Caco-2 (cell line): ENCODE measurements around the gene LPCAT1. TPM values are rescaled to one million over a fixed set of nuclear protein-coding genes. Genes with fewer than 3 reads are reported as not detected.

Experiments
- BruUV-seq: library from RNA; stranded (reverse); fragments of 400-500 nt; replicated peaks from 2 replicates; lab custom pipeline; 2021; lab: Mats Ljungman, UMichigan
- CTCF ChIA-PET: fragments of 300-600 bp; sonication (Branson Sonifier 250); formaldehyde crosslinking; loops from one replicate; lab custom pipeline; 2022; ENCODE audit warnings: antibody characterized with exemption; lab: Charles Lee
- POLR2A ChIA-PET: fragments of 300-600 bp; sonication (Branson Sonifier 250); formaldehyde crosslinking; loops from one replicate; lab custom pipeline; 2022; ENCODE audit warnings: antibody characterized with exemption; lab: Charles Lee
- DNase-seq, 2 experiments: peaks; one replicate each; pipeline versions ENCODE4 v3.0.0 to v3.0.0-alpha.2; 2020 to 2022
- H3K27me3 ChIP-seq: replicated peaks from 2 replicates; pipeline ENCODE4 v1.6.0; 2011; ENCODE audit warnings: low read length; ENCODE audit not compliant: control insufficient read depth, insufficient read depth
- H3K36me3 ChIP-seq: 2 replicates; pipeline ENCODE4 v1.5.1; 2011; ENCODE audit warnings: low read length; ENCODE audit not compliant: control insufficient read depth, insufficient read depth
- H3K4me1 ChIP-seq: fragments of 250-450 bp; sonication (Bioruptor Pico); 2 replicates; pipeline ENCODE4 v1.5.1; 2020; ENCODE audit warnings: mild to moderate bottlenecking
- H3K4me3 ChIP-seq: 2 replicates; pipeline ENCODE4 v1.5.1; 2011; ENCODE audit warnings: low read depth, mild to moderate bottlenecking, control low read depth, low read length
- H3K9me3 ChIP-seq: fragments of 250-450 bp; sonication (Bioruptor Pico); 2 replicates; pipeline ENCODE4 v1.5.1; 2020; ENCODE audit warnings: mild to moderate bottlenecking, moderate library complexity
- H3K27ac Mint-ChIP-seq: one replicate; pipeline ENCODE4 v1.8.0; 2022; ENCODE audit warnings: mixed read lengths; ENCODE audit not compliant: unreplicated experiment
- H3K27me3 Mint-ChIP-seq: one replicate; pipeline ENCODE4 v1.8.0; 2022; ENCODE audit warnings: mixed read lengths; ENCODE audit not compliant: insufficient read depth, unreplicated experiment
- H3K36me3 Mint-ChIP-seq: one replicate; pipeline ENCODE4 v1.8.0; 2022; ENCODE audit warnings: mild to moderate bottlenecking, mixed read lengths; ENCODE audit not compliant: insufficient read depth, unreplicated experiment
- H3K4me1 Mint-ChIP-seq: one replicate; pipeline ENCODE4 v1.8.0; 2022; ENCODE audit warnings: low read depth, mixed read lengths; ENCODE audit not compliant: unreplicated experiment
- H3K4me3 Mint-ChIP-seq: one replicate; pipeline ENCODE4 v1.8.0; 2022; ENCODE audit warnings: mild to moderate bottlenecking, moderate library complexity, mixed read lengths; ENCODE audit not compliant: unreplicated experiment
- H3K9me3 Mint-ChIP-seq: one replicate; pipeline ENCODE4 v1.8.0; 2022; ENCODE audit warnings: mixed read lengths; ENCODE audit not compliant: unreplicated experiment
- intact Hi-C: fragments of 100-400 bp; cut with micrococcal nuclease; formaldehyde crosslinking; loops from one replicate; pipeline ENCODE4 v1.10.0; 2022; ENCODE audit not compliant: unreplicated experiment
- total RNA-seq: library from RNA; stranded (reverse); gene quantifications from 2 replicates; pipeline ENCODE4 v1.2.3, GENCODE V29; 2022
- TF ChIP-seq, protein P1 (sequence below), 2 experiments: fragments of 200-600 bp in 1 of 2; IDR thresholded peaks; 1 replicate in 1 of 2; 2 replicates in 1 of 2; pipeline versions ENCODE4 v1.5.1 to v1.8.0; 2011 to 2022; ENCODE audit warnings: antibody characterized with exemption in 1 of 2, control low read depth in 1 of 2, inconsistent platforms in 1 of 2, low read depth in 1 of 2, low read length in 1 of 2, mild to moderate bottlenecking in 1 of 2, moderate library complexity in 1 of 2; ENCODE audit not compliant: insufficient read depth in 1 of 2, severe bottlenecking in 1 of 2, unreplicated experiment in 1 of 2

LPCAT1 gene
- total RNA-seq, 1 experiment from 2014 or later = 52.8 TPM

DNA sequence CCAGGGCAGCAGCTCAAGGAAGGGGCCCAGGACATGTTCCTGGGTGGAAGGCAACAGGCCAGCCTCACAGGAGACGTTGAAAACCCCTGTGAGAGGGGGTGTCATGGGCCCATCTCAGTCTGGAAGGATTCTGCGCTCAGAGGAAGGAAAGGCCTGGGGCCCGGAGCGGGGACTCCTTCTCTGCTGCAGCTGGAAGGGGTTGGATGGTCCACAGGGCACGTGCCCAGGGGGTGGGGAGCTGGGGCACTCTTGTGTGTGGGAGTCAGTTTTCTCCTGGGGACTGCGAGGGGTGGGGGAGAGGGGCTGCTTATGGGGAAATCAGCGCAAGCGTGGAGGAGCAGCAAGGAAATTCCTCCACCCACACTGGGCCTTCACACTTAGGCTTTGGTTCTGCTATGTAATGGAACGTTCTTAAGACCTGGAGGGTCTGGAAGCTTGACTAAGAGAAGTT, 2.9 kb upstream of the LPCAT1 start:
- no peak for DNase-seq
- peaks cover 4% of the 10 kb centered on the region for H3K36me3 Mint-ChIP-seq
- POLR2A ChIA-PET = no interaction called here
- H3K4me3 ChIP-seq = no peak overlapping the region
- intact Hi-C loops = no loop called here
- CTCF ChIA-PET = no interaction called here
- no peaks in the 10 kb centered on the region for H3K27me3 ChIP-seq
- peaks cover 4% of the 10 kb centered on the region for H3K27me3 Mint-ChIP-seq
- no peak overlapping the region for H3K4me3 Mint-ChIP-seq
- BruUV-seq = no TSS peak
- H3K4me1 ChIP-seq = peaks cover 5% of the 10 kb centered on the region
- peaks cover 5% of the 10 kb centered on the region for H3K4me1 Mint-ChIP-seq
- H3K9me3 Mint-ChIP-seq = no peaks in the 10 kb centered on the region
- no peaks in the 10 kb centered on the region; the same call in 1 of the 2 replicates for H3K36me3 ChIP-seq
- H3K27ac Mint-ChIP-seq = no peak overlapping the region
- H3K9me3 ChIP-seq = no peaks in the 10 kb centered on the region
- TF ChIP-seq, protein P1, sequence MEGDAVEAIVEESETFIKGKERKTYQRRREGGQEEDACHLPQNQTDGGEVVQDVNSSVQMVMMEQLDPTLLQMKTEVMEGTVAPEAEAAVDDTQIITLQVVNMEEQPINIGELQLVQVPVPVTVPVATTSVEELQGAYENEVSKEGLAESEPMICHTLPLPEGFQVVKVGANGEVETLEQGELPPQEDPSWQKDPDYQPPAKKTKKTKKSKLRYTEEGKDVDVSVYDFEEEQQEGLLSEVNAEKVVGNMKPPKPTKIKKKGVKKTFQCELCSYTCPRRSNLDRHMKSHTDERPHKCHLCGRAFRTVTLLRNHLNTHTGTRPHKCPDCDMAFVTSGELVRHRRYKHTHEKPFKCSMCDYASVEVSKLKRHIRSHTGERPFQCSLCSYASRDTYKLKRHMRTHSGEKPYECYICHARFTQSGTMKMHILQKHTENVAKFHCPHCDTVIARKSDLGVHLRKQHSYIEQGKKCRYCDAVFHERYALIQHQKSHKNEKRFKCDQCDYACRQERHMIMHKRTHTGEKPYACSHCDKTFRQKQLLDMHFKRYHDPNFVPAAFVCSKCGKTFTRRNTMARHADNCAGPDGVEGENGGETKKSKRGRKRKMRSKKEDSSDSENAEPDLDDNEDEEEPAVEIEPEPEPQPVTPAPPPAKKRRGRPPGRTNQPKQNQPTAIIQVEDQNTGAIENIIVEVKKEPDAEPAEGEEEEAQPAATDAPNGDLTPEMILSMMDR (IDR thresholded peaks at IDR 0.05; ENCODE audit: insufficient read depth in 1 of 2, low read depth in 1 of 2, low read length in 1 of 2, severe bottlenecking in 1 of 2, unreplicated experiment in 1 of 2) = no peak

GRCh38 chr5:1526190-1526631, 2.5 kb upstream of the LPCAT1 start:
- H3K27ac Mint-ChIP-seq = no peak overlapping the region
- CTCF ChIA-PET = no interaction called here
- H3K4me1 Mint-ChIP-seq = peaks cover 7% of the 10 kb centered on the region

GRCh38 chr5:1525624-1526189, 1.9 kb upstream of the LPCAT1 start:
- Histone ChIP-seq H3K4me3 (no peak overlapping the region), H3K9me3 (no peaks in the 10 kb centered on the region), H3K27me3 (no peaks in the 10 kb centered on the region), H3K36me3 (no peaks in the 10 kb centered on the region; the same call in 1 of the 2 replicates), H3K4me1 (peaks cover 5% of the 10 kb centered on the region)
- intact Hi-C loops = no loop called here
- no peaks in the 10 kb centered on the region for H3K27me3 Mint-ChIP-seq
- H3K4me1 Mint-ChIP-seq = peaks cover 7% of the 10 kb centered on the region
- ChIA-PET POLR2A (no interaction called here), CTCF (no interaction called here)
- H3K4me3 Mint-ChIP-seq = no peak overlapping the region
- no TSS peak for BruUV-seq
- no peaks in the 10 kb centered on the region for H3K9me3 Mint-ChIP-seq
- H3K27ac Mint-ChIP-seq = no peak overlapping the region
- no peak for DNase-seq
- peaks cover 13% of the 10 kb centered on the region for H3K36me3 Mint-ChIP-seq
- TF ChIP-seq, protein P1 (IDR thresholded peaks at IDR 0.05; ENCODE audit: insufficient read depth in 1 of 2, low read depth in 1 of 2, low read length in 1 of 2, severe bottlenecking in 1 of 2, unreplicated experiment in 1 of 2) = no peak

More at GRCh38 chr5:1526190-1526631, 2.5 kb upstream of the LPCAT1 start:
- Mint-ChIP-seq H3K4me3 (no peak overlapping the region), H3K36me3 (peaks cover 8% of the 10 kb centered on the region), H3K9me3 (no peaks in the 10 kb centered on the region), H3K27me3 (peaks cover 4% of the 10 kb centered on the region)
- Histone ChIP-seq H3K4me1 (peaks cover 5% of the 10 kb centered on the region), H3K9me3 (no peaks in the 10 kb centered on the region), H3K4me3 (no peak overlapping the region), H3K27me3 (no peaks in the 10 kb centered on the region), H3K36me3 (no peaks in the 10 kb centered on the region; the same call in 1 of the 2 replicates)
- POLR2A ChIA-PET = no interaction called here
- no TSS peak for BruUV-seq
- no peak for DNase-seq
- intact Hi-C loops = no loop called here
- TF ChIP-seq, protein P1 (IDR thresholded peaks at IDR 0.05; ENCODE audit: insufficient read depth in 1 of 2, low read depth in 1 of 2, low read length in 1 of 2, severe bottlenecking in 1 of 2, unreplicated experiment in 1 of 2) = no peak
